Right lobe of liver (tissue), 6 donors: ENCODE measurements around the gene HAND1. TPM values are rescaled to one million over a fixed set of nuclear protein-coding genes. Genes with fewer than 3 reads are reported as not detected.

ENCODE experiments used
- ATAC-seq, 4 donors: fragments of 200-7000 bp; cut with Tn5 transposase; one replicate each; pipeline ENCODE4 v1.9.1; 2020; ENCODE audit warnings: mild to moderate bottlenecking in 4 of 4, moderate library complexity in 4 of 4
- DNase-seq, 3 donors: peaks; one replicate each; pipeline ENCODE4 v3.0.0-alpha.2; 2020
- H3K27ac ChIP-seq, 3 donors: fragments of 200-600 bp; one replicate each; pipeline ENCODE4 v1.8.0; 2022
- H3K27me3 ChIP-seq, 2 donors: fragments of 200-600 bp; one replicate each; pipeline ENCODE4 v1.8.0; 2022
- H3K36me3 ChIP-seq, 4 donors: fragments of 200-600 bp; sonication (generic) in 1 of 4; one replicate each; pipeline versions ENCODE4 v1.5.1 to v1.8.0; 2017 to 2022; ENCODE audit warnings: control low read depth in 1 of 4
- H3K4me1 ChIP-seq, 4 donors: fragments of 200-600 bp; sonication (generic) in 1 of 4; one replicate each; pipeline versions ENCODE4 v1.5.1 to v1.8.0; 2017 to 2022; ENCODE audit warnings: control low read depth in 1 of 4
- H3K4me3 ChIP-seq, 3 donors: fragments of 200-600 bp; one replicate each; pipeline ENCODE4 v1.8.0; 2022
- H3K9me3 ChIP-seq, 4 donors: fragments of 200-600 bp; sonication (generic) in 1 of 4; one replicate each; pipeline versions ENCODE4 v1.5.1 to v1.8.0; 2017 to 2022; ENCODE audit warnings: control low read depth in 1 of 4
- CTCF ChIP-seq, 4 donors: fragments of 200-600 bp in 3 of 4; fragments of 450-650 bp in 1 of 4; IDR thresholded peaks; one replicate each; pipeline versions ENCODE4 v1.5.1 to v1.8.0; 2016 to 2022; ENCODE audit warnings: antibody characterized with exemption in 4 of 4, mild to moderate bottlenecking in 2 of 4
- POLR2A ChIP-seq: fragments of 450-650 bp; IDR thresholded peaks from one replicate; pipeline ENCODE4 v1.6.1; 2017; ENCODE audit warnings: antibody characterized with exemption, mild to moderate bottlenecking
- WGBS: methylation state at CpG from one replicate; pipeline ENCODE4 v1.1.6; 2018; ENCODE audit warnings: low coverage, low lambda C conversion rate; ENCODE audit not compliant: insufficient coverage; ENCODE audit errors: missing lambda C conversion rate; 5-methylcytosine and 5-hydroxymethylcytosine counted together
- intact Hi-C, 2 donors: fragments of 100-400 bp; cut with DNase I; formaldehyde crosslinking; loops; one replicate each; pipeline versions ENCODE4 v1.11.2 to v1.14.1; 2022
- total RNA-seq, 6 experiments: library from RNA; depleted of rRNA in 2 of 6; stranded (reverse); fragments of >200 nt in 2 of 6; fragmentation: NEBNext Ultra II Directional in 3 of 6; extraction: Animal tissue kit (Norgen Biotek cat#: 25700) in 3 of 6; gene quantifications; one replicate each; pipeline versions ENCODE4 v1.1.0 to v1.2.4, GENCODE V29; 2016 to 2023
- donor health status: DM: no; HTN: yes; CAD: no.
- donor health status: DM: no; HTN: no; CAD: no.
- donor health status: DM: no; HTN: no; CAD: no.
- donor health status: DM: no; HTN: yes; CAD: no.
- donor health status: DM: no; HTN: yes; CAD: no.

HAND1 gene
- total RNA-seq, 6 experiments from 2014 or later = not detected

- no peaks in the 10 kb centered on the region for H3K27me3 ChIP-seq
- DNase-seq (no peak), ATAC-seq (no peak)
- no peak overlapping the region for H3K27ac ChIP-seq
- no peak overlapping the region for H3K4me3 ChIP-seq
- peaks cover 0 to 19% (median 13%) of the 10 kb centered on the region in 4 donors for H3K36me3 ChIP-seq
- no peaks in the 10 kb centered on the region for H3K9me3 ChIP-seq
- intact Hi-C loops = no loop called here
- H3K4me1 ChIP-seq = peaks cover 0 to 27% (median 3%) of the 10 kb centered on the region in 4 donors
- no peak for TF ChIP-seq CTCF (IDR thresholded peaks at IDR 0.05)
- TF ChIP-seq POLR2A = no peak
- WGBS = 81% methylated on average over 2 of the region's 2 CpGs
Observed at GRCh38 chr5:154449786-154450185, 28.2 kb downstream of the HAND1 start.

GRCh38 chr5:154447089-154447725, 30.8 kb downstream of the HAND1 start:
- DNase-seq = no peak
- peaks cover 0 to 30% (median 3%) of the 10 kb centered on the region in 4 donors for H3K4me1 ChIP-seq
- H3K4me3 ChIP-seq = peak overlapping the region; percentile 73 to 98 (median 78)
- H3K27me3 ChIP-seq = no peaks in the 10 kb centered on the region
- TF ChIP-seq CTCF (IDR thresholded peaks at IDR 0.05) (no peak), POLR2A (no peak)
- intact Hi-C loops = no loop called here
- 17% methylated on average over 9 of the region's 10 CpGs for WGBS
- ATAC-seq = no peak
- H3K9me3 ChIP-seq = no peaks in the 10 kb centered on the region
- H3K27ac ChIP-seq = no peak overlapping the region
- H3K36me3 ChIP-seq = peaks cover 0 to 4% (median 2%) of the 10 kb centered on the region in 4 donors

GRCh38 chr5:154446195-154447088, 31.6 kb downstream of the HAND1 start:
- peak; percentile 28 to 42 (median 38) for ATAC-seq

More at GRCh38 chr5:154446195-154447088, 31.6 kb downstream of the HAND1 start:
- intact Hi-C loops = no loop called here
- Histone ChIP-seq H3K9me3 (no peaks in the 10 kb centered on the region), H3K4me1 (peaks cover 0 to 26% (median 3%) of the 10 kb centered on the region in 4 donors), H3K27me3 (no peaks in the 10 kb centered on the region), H3K36me3 (peaks cover 0 to 4% (median 0%) of the 10 kb centered on the region in 4 donors), H3K27ac (peak overlapping the region; percentile 49 to 79 (median 74)), H3K4me3 (peak overlapping the region; percentile 73 to 98 (median 78))
- WGBS = 0% methylated on average over 5 of the region's 87 CpGs
- TF ChIP-seq POLR2A (no peak), CTCF (IDR thresholded peaks at IDR 0.05) (no peak)
- peak; percentile 60 to 70 (median 69) for DNase-seq
